HepG2 (cell line): ENCODE results near the gene CDH1. TPM values are rescaled to one million over a fixed set of nuclear protein-coding genes. Genes with fewer than 3 reads are reported as not detected.

Experiments
- ATF2 ChIP-seq: sonication (generic); formaldehyde crosslinking; IDR thresholded peaks from 2 replicates; pipeline ENCODE4 v1.4.0; 2020; ENCODE audit warnings: missing genetic modification reagents
- ATM ChIP-seq: fragments of 450-650 bp; IDR thresholded peaks from 2 replicates; pipeline ENCODE4 v1.7.1; 2017; ENCODE audit warnings: mild to moderate bottlenecking, borderline replicate concordance
- BORCS8-MEF2B ChIP-seq: sonication (generic); formaldehyde crosslinking; IDR thresholded peaks from 2 replicates; pipeline ENCODE4 v1.8.0; 2022; ENCODE audit warnings: mild to moderate bottlenecking, missing genetic modification reagents
- CAMTA2 ChIP-seq: sonication (generic); formaldehyde crosslinking; IDR thresholded peaks from 2 replicates; pipeline ENCODE4 v1.4.0; 2020; ENCODE audit warnings: mild to moderate bottlenecking, missing genetic modification reagents, borderline replicate concordance
- CBX1 ChIP-seq: IDR thresholded peaks from one replicate; pipeline ENCODE4 v1.6.1; 2016; ENCODE audit warnings: antibody characterized with exemption, low read depth
- CC2D1A ChIP-seq: sonication (generic); formaldehyde crosslinking; IDR thresholded peaks from 2 replicates; pipeline ENCODE4 v1.8.1; 2023; ENCODE audit warnings: mild to moderate bottlenecking, missing genetic modification reagents
- HDAC1 ChIP-seq: sonication (generic); formaldehyde crosslinking; IDR thresholded peaks from 2 replicates; pipeline ENCODE4 v1.5.1; 2020; ENCODE audit warnings: mild to moderate bottlenecking, missing genetic modification reagents
- HNF1B ChIP-seq: sonication (generic); formaldehyde crosslinking; IDR thresholded peaks from 2 replicates; pipeline ENCODE4 v1.5.1; 2020; ENCODE audit warnings: mild to moderate bottlenecking, moderate library complexity, missing genetic modification reagents
- IRF9 ChIP-seq: sonication (generic); formaldehyde crosslinking; IDR thresholded peaks from 2 replicates; pipeline ENCODE4 v1.8.0; 2022; ENCODE audit warnings: missing genetic modification reagents, mild to moderate bottlenecking, borderline replicate concordance
- MZF1 ChIP-seq: sonication (generic); formaldehyde crosslinking; IDR thresholded peaks from 2 replicates; pipeline ENCODE4 v1.8.1; 2023; ENCODE audit warnings: mild to moderate bottlenecking, missing genetic modification reagents, borderline replicate concordance
- NBN ChIP-seq: fragments of 450-650 bp; conservative IDR thresholded peaks from 2 replicates; pipeline ENCODE4 v1.6.1; 2017
- NR1H2 ChIP-seq: sonication (generic); formaldehyde crosslinking; IDR thresholded peaks from 2 replicates; pipeline ENCODE4 v1.8.1; 2022; ENCODE audit warnings: low read depth, missing genetic modification reagents, borderline replicate concordance
- PAWR ChIP-seq: sonication (generic); formaldehyde crosslinking; IDR thresholded peaks from 2 replicates; pipeline ENCODE4 v1.4.0; 2020; ENCODE audit warnings: missing genetic modification reagents, mild to moderate bottlenecking, borderline replicate concordance
- SNRNP70 ChIP-seq: fragments of 200-400 bp; formaldehyde crosslinking; IDR thresholded peaks from 2 replicates; pipeline ENCODE4 v1.6.1; 2017; ENCODE audit warnings: mild to moderate bottlenecking, low read depth, low read length, moderate library complexity
- TP53 ChIP-seq: sonication (generic); formaldehyde crosslinking; conservative IDR thresholded peaks from 2 replicates; pipeline ENCODE4 v1.4.0; 2020; ENCODE audit warnings: missing genetic modification reagents
- ZBTB3 ChIP-seq: sonication (generic); formaldehyde crosslinking; IDR thresholded peaks from 2 replicates; pipeline ENCODE4 v1.4.0; 2020; ENCODE audit warnings: low read depth, mild to moderate bottlenecking, moderate library complexity, missing genetic modification reagents, borderline replicate concordance
- ZBTB42 ChIP-seq: sonication (generic); formaldehyde crosslinking; IDR thresholded peaks from 2 replicates; pipeline ENCODE4 v1.5.0; 2020; ENCODE audit warnings: mild to moderate bottlenecking, missing genetic modification reagents
- ZNF292 ChIP-seq: sonication (generic); formaldehyde crosslinking; IDR thresholded peaks from 2 replicates; pipeline ENCODE4 v1.8.1; 2022; ENCODE audit warnings: mild to moderate bottlenecking, low read depth, missing genetic modification reagents, borderline replicate concordance
- ZNF33B ChIP-seq: sonication (generic); formaldehyde crosslinking; IDR thresholded peaks from 2 replicates; pipeline ENCODE4 v1.5.1; 2020; ENCODE audit warnings: mild to moderate bottlenecking, missing genetic modification reagents
- ZNF432 ChIP-seq: sonication (generic); formaldehyde crosslinking; IDR thresholded peaks from 2 replicates; pipeline ENCODE4 v1.5.0; 2020; ENCODE audit warnings: missing genetic modification reagents, mild to moderate bottlenecking, borderline replicate concordance
- ZNF556 ChIP-seq: sonication (generic); formaldehyde crosslinking; IDR thresholded peaks from 2 replicates; pipeline ENCODE4 v1.4.0; 2020; ENCODE audit warnings: mild to moderate bottlenecking, missing genetic modification reagents, borderline replicate concordance
- ZNF580 ChIP-seq: IDR thresholded peaks from 2 replicates; pipeline ENCODE4 v1.6.1; 2016; ENCODE audit warnings: low read depth, borderline replicate concordance
- ZNF652 ChIP-seq: IDR thresholded peaks from 2 replicates; pipeline ENCODE4 v1.6.1; 2016; ENCODE audit warnings: low read depth, borderline replicate concordance
- ZNF816 ChIP-seq: sonication (generic); formaldehyde crosslinking; IDR thresholded peaks from 2 replicates; pipeline ENCODE4 v1.8.0; 2022; ENCODE audit warnings: missing genetic modification reagents, mild to moderate bottlenecking, borderline replicate concordance
- polyA plus RNA-seq, 8 experiments: library from polyadenylated mRNA; depleted of rRNA in 3 of 8; stranded (reverse) in 7 of 8; unstranded in 1 of 8; fragments of >200 nt; fragmentation: Illumina TruSeq in 4 of 8; extraction: Trizol in 4 of 8; gene quantifications; 2 replicates each; pipeline versions ENCODE4 v1.2.1 to v1.2.3, GENCODE V29; 2011 to 2016; ENCODE audit warnings: low read depth in 4 of 8, missing spikeins in 1 of 8, mixed read lengths in 1 of 8; ENCODE audit not compliant: insufficient read depth in 1 of 8
- total RNA-seq, 5 experiments: library from RNA; depleted of rRNA; stranded (reverse); fragments of >200 nt; fragmentation: Illumina TruSeq; extraction: Trizol; gene quantifications; 2 replicates each; pipeline ENCODE4 v1.2.3, GENCODE V29; 2016; ENCODE audit warnings: low read depth in 1 of 5

Gene CDH1
- total and polyA plus RNA-seq, 2 of the 13 experiments (the other 11 are each of a cell fraction or from before 2014, with no cell fraction given): 0.95 to 9.8 TPM

- no peak for TF ChIP-seq SNRNP70
- no peak for TF ChIP-seq ZNF33B (CRISPR knock-in tag)
- TF ChIP-seq ATM: no peak; the same call in 1 of the 2 replicates
- TF ChIP-seq CBX1: no peak
- no peak for TF ChIP-seq CAMTA2 (CRISPR knock-in tag)
- no peak for TF ChIP-seq ZNF432 (CRISPR knock-in tag)
- TF ChIP-seq IRF9 (CRISPR knock-in tag): no peak
- TF ChIP-seq ZNF816 (CRISPR knock-in tag): peak; percentile 99
- TF ChIP-seq ATF2: 0 out of 2 replicates have a peak, but pooled peaks have one; percentile 50
- no peak for TF ChIP-seq MZF1 (CRISPR knock-in tag)
- peak; percentile 88 for TF ChIP-seq HNF1B (CRISPR knock-in tag)
- TF ChIP-seq BORCS8-MEF2B (CRISPR knock-in tag): peak; percentile 89
- peak; percentile 87 for TF ChIP-seq ZNF652 (CRISPR knock-in tag)
- TF ChIP-seq ZBTB42 (CRISPR knock-in tag): no peak
- no peak for TF ChIP-seq NBN
- TF ChIP-seq TP53 (CRISPR knock-in tag): peak; percentile 77
- peak; percentile 49; the same call in 1 of the 2 replicates for TF ChIP-seq ZNF580
- no peak for TF ChIP-seq PAWR (CRISPR knock-in tag)
- peak; percentile 77; the same call in 1 of the 2 replicates for TF ChIP-seq ZNF292 (CRISPR knock-in tag)
- no peak for TF ChIP-seq NR1H2 (CRISPR knock-in tag)
- no peak for TF ChIP-seq ZBTB3 (CRISPR knock-in tag)
- TF ChIP-seq CC2D1A (CRISPR knock-in tag): no peak
- TF ChIP-seq HDAC1 (CRISPR knock-in tag): peak; percentile 95
- TF ChIP-seq ZNF556 (CRISPR knock-in tag): no peak; the same call in 1 of the 2 replicates
These were observed 55.6 kb downstream of the CDH1 start (continued) for GRCh38 chr16:68792465-68793324.
